Astrocyte of the spinal cord (primary cell): ENCODE data around the gene HIGD1C.

Source experiments
- DNase-seq: peaks from one replicate; pipeline ENCODE4 v3.0.0; 2011; ENCODE audit warnings: low read depth, low spot score
- H3K4me3 ChIP-seq: 2 replicates; pipeline ENCODE4 v1.5.1; 2011; ENCODE audit warnings: low read depth, mild to moderate bottlenecking, low read length, moderate library complexity
- CTCF ChIP-seq: IDR thresholded peaks from 2 replicates; pipeline ENCODE4 v1.5.1; 2012; ENCODE audit warnings: low read depth, mild to moderate bottlenecking, low read length, inconsistent platforms
- in situ Hi-C: cut with HindIII; loops from 2 replicates; pipeline ENCODE4 v1.10.0; 2017; ENCODE audit warnings: low sequenced_read_pairs

Gene HIGD1C

GRCh38 chr12:50934371-50934851 is 17.9 kb upstream of the HIGD1C start:
- in situ Hi-C loops = no loop called here
- no peak for TF ChIP-seq CTCF
- DNase-seq = no peak
- no peak overlapping the region for H3K4me3 ChIP-seq

- H3K4me3 ChIP-seq = no peak overlapping the region
- DNase-seq = peak; percentile 43
- TF ChIP-seq CTCF = no peak
- in situ Hi-C loops = no loop called here
Observed at GRCh38 chr12:50934981-50935807, 17.1 kb upstream of the HIGD1C start.

- no peak overlapping the region for H3K4me3 ChIP-seq
- no peak for DNase-seq
- no peak for TF ChIP-seq CTCF
- in situ Hi-C loops = no loop called here
Observed at GRCh38 chr12:50936821-50937530, 15.4 kb upstream of the HIGD1C start.

GRCh38 chr12:50937653-50938052 is 14.7 kb upstream of the HIGD1C start:
- no peak overlapping the region for H3K4me3 ChIP-seq
- no peak for DNase-seq
- no peak for TF ChIP-seq CTCF
- in situ Hi-C loops = no loop called here

GRCh38 chr12:50947933-50948626 is 4.3 kb upstream of the HIGD1C start:
- DNase-seq = no peak
- in situ Hi-C loops = no loop called here
- TF ChIP-seq CTCF = no peak
- no peak overlapping the region for H3K4me3 ChIP-seq

- no peak for DNase-seq
- in situ Hi-C loops = no loop called here
- no peak overlapping the region for H3K4me3 ChIP-seq
- TF ChIP-seq CTCF = no peak
Observed at GRCh38 chr12:50948798-50949197, 3.5 kb upstream of the HIGD1C start.
